Hepatocyte (in vitro differentiated cells): Measurements from ENCODE around the gene PDE4D.

Experiments used
- CTCF ChIP-seq: fragments of 200-600 bp; sonication (generic); IDR thresholded peaks from 2 replicates; pipeline ENCODE4 v1.5.1; 2016; ENCODE audit warnings: antibody characterized with exemption, mild to moderate bottlenecking; ENCODE audit not compliant: poor library complexity
- EZH2phosphoT487 ChIP-seq: fragments of 200-600 bp; sonication (generic); IDR thresholded peaks from one replicate; pipeline ENCODE4 v1.6.1; 2018; ENCODE audit warnings: antibody characterized with exemption, mild to moderate bottlenecking, low read depth, moderate library complexity; ENCODE audit not compliant: unreplicated experiment, severe bottlenecking

GRCh38 chr5:59673438-59674058, 220.0 kb downstream of the PDE4D start:
- TF ChIP-seq CTCF, result peak; percentile 85
- TF ChIP-seq EZH2phosphoT487, result no peak
